ENCODE data around the gene FGGY. TPM values are rescaled to one million over a fixed set of nuclear protein-coding genes. Genes with fewer than 3 reads are reported as not detected.

Gene FGGY
- total RNA-seq, 1 experiment from 2014 or later = 12.0 TPM

GRCh38 chr1:59261537-59261936, 35.4 kb upstream of the FGGY start (continued):
- TF ChIP-seq NR1H2 (CRISPR knock-in tag; IDR thresholded peaks at IDR 0.05) = no peak
- TF ChIP-seq ZNF263 (CRISPR knock-in tag; IDR thresholded peaks at IDR 0.05; ENCODE audit: low read depth) = no peak
- no peak for TF ChIP-seq ZSCAN18 (CRISPR knock-in tag; IDR thresholded peaks at IDR 0.05)
- no peak for TF ChIP-seq FOXK1 (CRISPR knock-in tag; IDR thresholded peaks at IDR 0.05)
- no peak for TF ChIP-seq ZNF396 (CRISPR knock-in tag; IDR thresholded peaks at IDR 0.05; ENCODE audit: borderline replicate concordance)
- TF ChIP-seq NFATC4 (CRISPR knock-in tag; IDR thresholded peaks at IDR 0.05) = no peak
- no peak for TF ChIP-seq RELA (CRISPR knock-in tag; IDR thresholded peaks at IDR 0.05; ENCODE audit: borderline replicate concordance)
- no peak for TF ChIP-seq CBFB (CRISPR knock-in tag; IDR thresholded peaks at IDR 0.05; ENCODE audit: low read depth)
- TF ChIP-seq ELF4 (CRISPR knock-in tag; IDR thresholded peaks at IDR 0.05; ENCODE audit: low read depth) = no peak
- no peak for TF ChIP-seq TCF7 (CRISPR knock-in tag; IDR thresholded peaks at IDR 0.05; ENCODE audit: low read depth)
- no peak for TF ChIP-seq ZNF219 (CRISPR knock-in tag; IDR thresholded peaks at IDR 0.05; ENCODE audit: borderline replicate concordance)
- TF ChIP-seq JUN (CRISPR knock-in tag; IDR thresholded peaks at IDR 0.05) = no peak

- no peaks in the 10 kb centered on the region for H3K36me3 Mint-ChIP-seq
- peaks cover 17% of the 10 kb centered on the region for H3K4me1 Mint-ChIP-seq
- ATAC-seq (no peak), DNase-seq (ENCODE audit: low spot score) (no peak)
- no peaks in the 10 kb centered on the region for H3K27me3 Mint-ChIP-seq (ENCODE audit: low read depth)
- TF ChIP-seq TCF7 (CRISPR knock-in tag; IDR thresholded peaks at IDR 0.05; ENCODE audit: low read depth) = no peak
- no peak for TF ChIP-seq ZNF281 (CRISPR knock-in tag; IDR thresholded peaks at IDR 0.05)
- TF ChIP-seq, protein P1, sequence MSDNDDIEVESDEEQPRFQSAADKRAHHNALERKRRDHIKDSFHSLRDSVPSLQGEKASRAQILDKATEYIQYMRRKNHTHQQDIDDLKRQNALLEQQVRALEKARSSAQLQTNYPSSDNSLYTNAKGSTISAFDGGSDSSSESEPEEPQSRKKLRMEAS (CRISPR knock-in tag; IDR thresholded peaks at IDR 0.05) = no peak
- TF ChIP-seq ZNF138 (CRISPR knock-in tag; conservative IDR thresholded peaks at IDR 0.05) = no peak
- no peak for TF ChIP-seq FOXP1 (CRISPR knock-in tag; IDR thresholded peaks at IDR 0.05; ENCODE audit: borderline replicate concordance)
- TF ChIP-seq FOXJ3 (CRISPR knock-in tag; IDR thresholded peaks at IDR 0.05; ENCODE audit: borderline replicate concordance) = no peak
- TF ChIP-seq, protein P2, sequence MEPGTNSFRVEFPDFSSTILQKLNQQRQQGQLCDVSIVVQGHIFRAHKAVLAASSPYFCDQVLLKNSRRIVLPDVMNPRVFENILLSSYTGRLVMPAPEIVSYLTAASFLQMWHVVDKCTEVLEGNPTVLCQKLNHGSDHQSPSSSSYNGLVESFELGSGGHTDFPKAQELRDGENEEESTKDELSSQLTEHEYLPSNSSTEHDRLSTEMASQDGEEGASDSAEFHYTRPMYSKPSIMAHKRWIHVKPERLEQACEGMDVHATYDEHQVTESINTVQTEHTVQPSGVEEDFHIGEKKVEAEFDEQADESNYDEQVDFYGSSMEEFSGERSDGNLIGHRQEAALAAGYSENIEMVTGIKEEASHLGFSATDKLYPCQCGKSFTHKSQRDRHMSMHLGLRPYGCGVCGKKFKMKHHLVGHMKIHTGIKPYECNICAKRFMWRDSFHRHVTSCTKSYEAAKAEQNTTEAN (CRISPR knock-in tag; IDR thresholded peaks at IDR 0.05) = no peak
- TF ChIP-seq SP1 (CRISPR knock-in tag; conservative IDR thresholded peaks at IDR 0.05) = no peak
- TF ChIP-seq NFE2L1 (CRISPR knock-in tag; IDR thresholded peaks at IDR 0.05) = no peak
- no peak overlapping the region for H3K4me3 Mint-ChIP-seq
- peaks cover 14% of the 10 kb centered on the region for H3K9me3 Mint-ChIP-seq
- POLR2A ChIA-PET = no interaction called here
- H3K27ac Mint-ChIP-seq = no peak overlapping the region
- CTCF ChIA-PET = no interaction called here
Measured at GRCh38 chr1:59262631-59263030, 34.3 kb upstream of the FGGY start.

DNA sequence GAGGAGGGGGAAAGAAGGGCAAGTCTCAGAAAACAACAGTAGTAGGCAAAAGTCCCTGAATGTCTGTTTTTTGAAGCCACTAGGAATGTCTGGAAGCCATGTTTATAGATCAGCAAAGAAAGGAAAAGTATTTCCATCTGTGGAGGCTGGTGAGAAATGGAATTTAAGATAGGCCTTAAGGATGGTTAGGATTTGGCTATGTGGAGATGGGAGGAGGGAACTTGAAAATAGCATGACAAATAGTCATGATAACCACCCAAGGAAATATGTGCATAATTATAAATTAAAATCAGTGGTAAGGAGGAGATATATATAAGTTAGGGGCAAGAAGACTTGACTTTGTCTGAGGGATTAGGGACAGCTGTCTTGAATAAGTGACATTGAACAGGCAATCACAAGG, 33.8 kb upstream of the FGGY start:
- CTCF ChIA-PET = no interaction called here
- H3K4me1 Mint-ChIP-seq = peaks cover 17% of the 10 kb centered on the region
- ATAC-seq = no peak
- TF ChIP-seq RELA (CRISPR knock-in tag; IDR thresholded peaks at IDR 0.05; ENCODE audit: borderline replicate concordance) = no peak
- no peak for TF ChIP-seq GTF2I (CRISPR knock-in tag; conservative IDR thresholded peaks at IDR 0.05)
- TF ChIP-seq, protein P3, sequence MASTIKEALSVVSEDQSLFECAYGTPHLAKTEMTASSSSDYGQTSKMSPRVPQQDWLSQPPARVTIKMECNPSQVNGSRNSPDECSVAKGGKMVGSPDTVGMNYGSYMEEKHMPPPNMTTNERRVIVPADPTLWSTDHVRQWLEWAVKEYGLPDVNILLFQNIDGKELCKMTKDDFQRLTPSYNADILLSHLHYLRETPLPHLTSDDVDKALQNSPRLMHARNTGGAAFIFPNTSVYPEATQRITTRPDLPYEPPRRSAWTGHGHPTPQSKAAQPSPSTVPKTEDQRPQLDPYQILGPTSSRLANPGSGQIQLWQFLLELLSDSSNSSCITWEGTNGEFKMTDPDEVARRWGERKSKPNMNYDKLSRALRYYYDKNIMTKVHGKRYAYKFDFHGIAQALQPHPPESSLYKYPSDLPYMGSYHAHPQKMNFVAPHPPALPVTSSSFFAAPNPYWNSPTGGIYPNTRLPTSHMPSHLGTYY (CRISPR knock-in tag; IDR thresholded peaks at IDR 0.05) = no peak
- TF ChIP-seq JUN (CRISPR knock-in tag; IDR thresholded peaks at IDR 0.05) = no peak
- no peak for TF ChIP-seq TEAD4 (CRISPR knock-in tag; IDR thresholded peaks at IDR 0.05)
- TF ChIP-seq IRF2 (CRISPR knock-in tag; IDR thresholded peaks at IDR 0.05; ENCODE audit: borderline replicate concordance, low read depth) = no peak
- TF ChIP-seq GRHL2 (CRISPR knock-in tag; IDR thresholded peaks at IDR 0.05; ENCODE audit: insufficient replicate concordance, severe bottlenecking) = no peak
- no peak for TF ChIP-seq ELF4 (CRISPR knock-in tag; IDR thresholded peaks at IDR 0.05; ENCODE audit: low read depth)
- TF ChIP-seq ZNF281 (CRISPR knock-in tag; IDR thresholded peaks at IDR 0.05) = no peak

More for the DNA sequence above, 33.8 kb upstream of the FGGY start:
- no peaks in the 10 kb centered on the region for H3K27me3 Mint-ChIP-seq (ENCODE audit: low read depth)
- H3K9me3 Mint-ChIP-seq = peaks cover 14% of the 10 kb centered on the region
- POLR2A ChIA-PET = no interaction called here
- no peak overlapping the region for H3K27ac Mint-ChIP-seq
- no peaks in the 10 kb centered on the region for H3K36me3 Mint-ChIP-seq
- no peak for DNase-seq (ENCODE audit: low spot score)
- no peak overlapping the region for H3K4me3 Mint-ChIP-seq

Measured in WTC11 (cell line).